Breast epithelium (tissue), 3 donors: ENCODE results near the gene CTNNA3.

ENCODE experiments used
- POLR2A ChIP-seq: fragments of 450-650 bp; IDR thresholded peaks from one replicate; pipeline ENCODE4 v1.6.1; 2016; ENCODE audit warnings: antibody characterized with exemption, mild to moderate bottlenecking, moderate library complexity
- POLR2AphosphoS5 ChIP-seq, 3 donors: sonication (generic); formaldehyde crosslinking; IDR thresholded peaks; one replicate each; pipeline ENCODE4 v1.6.1; 2017; ENCODE audit warnings: antibody characterized with exemption in 3 of 3
- TF ChIP-seq, protein P1 (sequence below), 3 donors: fragments of 450-650 bp; IDR thresholded peaks; one replicate each; pipeline ENCODE4 v1.5.1; 2016 to 2017; ENCODE audit warnings: antibody characterized with exemption in 3 of 3, mild to moderate bottlenecking in 3 of 3, moderate library complexity in 3 of 3

GRCh38 chr10:67297637-67298181 lies 398.3 kb downstream of the CTNNA3 start:
- TF ChIP-seq, protein P1, sequence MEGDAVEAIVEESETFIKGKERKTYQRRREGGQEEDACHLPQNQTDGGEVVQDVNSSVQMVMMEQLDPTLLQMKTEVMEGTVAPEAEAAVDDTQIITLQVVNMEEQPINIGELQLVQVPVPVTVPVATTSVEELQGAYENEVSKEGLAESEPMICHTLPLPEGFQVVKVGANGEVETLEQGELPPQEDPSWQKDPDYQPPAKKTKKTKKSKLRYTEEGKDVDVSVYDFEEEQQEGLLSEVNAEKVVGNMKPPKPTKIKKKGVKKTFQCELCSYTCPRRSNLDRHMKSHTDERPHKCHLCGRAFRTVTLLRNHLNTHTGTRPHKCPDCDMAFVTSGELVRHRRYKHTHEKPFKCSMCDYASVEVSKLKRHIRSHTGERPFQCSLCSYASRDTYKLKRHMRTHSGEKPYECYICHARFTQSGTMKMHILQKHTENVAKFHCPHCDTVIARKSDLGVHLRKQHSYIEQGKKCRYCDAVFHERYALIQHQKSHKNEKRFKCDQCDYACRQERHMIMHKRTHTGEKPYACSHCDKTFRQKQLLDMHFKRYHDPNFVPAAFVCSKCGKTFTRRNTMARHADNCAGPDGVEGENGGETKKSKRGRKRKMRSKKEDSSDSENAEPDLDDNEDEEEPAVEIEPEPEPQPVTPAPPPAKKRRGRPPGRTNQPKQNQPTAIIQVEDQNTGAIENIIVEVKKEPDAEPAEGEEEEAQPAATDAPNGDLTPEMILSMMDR (IDR thresholded peaks at IDR 0.05) = no peak
- TF ChIP-seq POLR2AphosphoS5 (IDR thresholded peaks at IDR 0.05) = no peak
- TF ChIP-seq POLR2A = no peak
